Karpas-422 (cell line): Measurements from ENCODE around the gene EFCAB9. TPM values are rescaled to one million over a fixed set of nuclear protein-coding genes. Genes with fewer than 3 reads are reported as not detected.

Experiments used
- DNase-seq: peaks from one replicate; pipeline ENCODE4 v3.0.0-alpha.2; 2015
- H2AFZ ChIP-seq: fragments of 200-600 bp; sonication (generic); 2 replicates; pipeline ENCODE4 v1.6.1; 2014; ENCODE audit warnings: antibody characterized with exemption, low read length, mixed read lengths
- H3K27ac ChIP-seq: fragments of 200-600 bp; sonication (generic); 2 replicates; pipeline ENCODE4 v1.5.1; 2014; ENCODE audit warnings: mild to moderate bottlenecking, low read length, moderate library complexity
- H3K27me3 ChIP-seq: fragments of 200-600 bp; sonication (generic); 2 replicates; pipeline ENCODE4 v1.6.1; 2014; ENCODE audit warnings: low read length, mixed read lengths
- H3K36me3 ChIP-seq: fragments of 200-600 bp; sonication (generic); 2 replicates; pipeline ENCODE4 v1.6.1; 2014; ENCODE audit warnings: low read length, mixed read lengths; ENCODE audit not compliant: insufficient read depth
- H3K4me1 ChIP-seq: fragments of 200-600 bp; sonication (generic); 2 replicates; pipeline ENCODE4 v1.6.1; 2014; ENCODE audit warnings: mild to moderate bottlenecking, low read length, mixed read lengths
- H3K4me2 ChIP-seq: fragments of 200-600 bp; sonication (generic); 2 replicates; pipeline ENCODE4 v1.6.1; 2014; ENCODE audit warnings: low read length, low read depth, mild to moderate bottlenecking; ENCODE audit not compliant: poor library complexity, severe bottlenecking
- H3K4me3 ChIP-seq: fragments of 200-600 bp; sonication (generic); 2 replicates; pipeline ENCODE4 v1.5.1; 2014; ENCODE audit warnings: mild to moderate bottlenecking, antibody characterized with exemption, low read length, mixed read lengths
- H3K79me2 ChIP-seq: fragments of 200-600 bp; sonication (generic); 2 replicates; pipeline ENCODE4 v1.6.1; 2014; ENCODE audit warnings: mild to moderate bottlenecking, low read length, mixed read lengths
- H3K9ac ChIP-seq: fragments of 200-600 bp; sonication (generic); 2 replicates; pipeline ENCODE4 v1.6.0; 2014; ENCODE audit warnings: low read length
- H3K9me2 ChIP-seq: fragments of 200-600 bp; sonication (generic), shearing (Covaris generic); replicated peaks from 2 replicates; pipeline ENCODE4 v1.6.0; 2014; ENCODE audit warnings: mild to moderate bottlenecking, low read length, moderate library complexity; ENCODE audit not compliant: insufficient read depth
- H3K9me3 ChIP-seq: fragments of 300-700, 200-600 bp; sonication (generic); 2 replicates; pipeline ENCODE4 v1.6.1; 2014; ENCODE audit warnings: low read length, mixed read lengths
- H4K20me1 ChIP-seq: fragments of 200-600 bp; sonication (generic); 2 replicates; pipeline ENCODE4 v1.6.1; 2014; ENCODE audit warnings: mild to moderate bottlenecking, antibody characterized with exemption, low read length, low read depth; ENCODE audit not compliant: insufficient read depth
- small RNA-seq: library from RNA; depleted of rRNA; stranded (forward); fragments of <200 nt; gene quantifications from one replicate; pipeline ENCODE3, GENCODE V24; 2014
- total RNA-seq: library from RNA; depleted of rRNA; stranded (reverse); fragments of >200 nt; shearing (Covaris generic); gene quantifications from 2 replicates; pipeline ENCODE4 v1.2.3, GENCODE V29; 2014; ENCODE audit warnings: low replicate concordance; rRNA removed

The EFCAB9 gene
- total RNA-seq, 1 experiment from 2014 or later: not detected

DNA sequence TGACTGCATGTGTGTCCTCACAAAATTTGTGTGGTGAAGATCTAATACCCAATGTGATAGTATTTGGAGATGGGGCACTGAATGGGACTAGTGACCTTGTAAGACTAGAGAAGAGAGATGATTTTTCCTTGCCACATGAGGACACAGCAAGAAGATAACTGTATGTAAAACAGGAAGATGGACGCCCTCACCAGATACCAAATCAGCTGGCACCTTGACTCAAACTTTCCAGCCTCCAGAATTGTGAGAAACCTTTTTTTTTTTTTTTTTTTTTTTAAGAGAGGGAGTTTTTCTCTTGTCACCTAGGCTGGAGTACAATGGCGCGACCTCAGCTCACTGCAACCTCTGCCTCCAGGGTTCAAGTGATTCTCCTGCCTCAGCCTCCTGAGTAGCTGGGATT lies 49.3 kb downstream of the EFCAB9 start:
- peaks cover 8% of the 10 kb centered on the region for H3K4me1 ChIP-seq
- no peaks in the 10 kb centered on the region for H3K9me3 ChIP-seq
- no peak overlapping the region for H3K27ac ChIP-seq
- H4K20me1 ChIP-seq: no peaks in the 10 kb centered on the region
- H3K79me2 ChIP-seq: peaks cover 86% of the 10 kb centered on the region
- no peaks in the 10 kb centered on the region for H3K9me2 ChIP-seq
- no peaks in the 10 kb centered on the region for H3K36me3 ChIP-seq
- no peak overlapping the region for H3K4me3 ChIP-seq
- no peak for DNase-seq
- H2AFZ ChIP-seq: no peak overlapping the region
- no peak overlapping the region for H3K4me2 ChIP-seq
- H3K27me3 ChIP-seq: no peaks in the 10 kb centered on the region
- no peak overlapping the region for H3K9ac ChIP-seq

DNA sequence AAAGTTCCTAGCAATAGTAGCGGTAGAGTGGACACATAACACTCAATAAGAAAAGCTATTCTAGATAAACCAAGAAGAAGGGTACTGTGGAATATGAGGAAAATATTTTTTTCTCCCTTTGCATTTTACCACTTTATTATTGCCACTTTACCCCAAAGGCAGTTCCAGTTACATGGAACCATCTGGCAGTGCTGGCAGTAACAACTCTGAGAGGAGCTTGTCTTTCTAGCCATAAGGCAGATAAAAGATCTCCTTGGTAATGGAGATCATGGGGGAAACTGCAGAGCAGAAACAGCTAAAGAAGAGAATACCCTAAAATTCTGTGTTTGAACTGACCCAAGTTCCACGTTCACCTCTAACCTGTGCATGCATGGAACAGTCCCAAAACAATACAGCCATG lies 51.1 kb downstream of the EFCAB9 start:
- no peaks in the 10 kb centered on the region for H3K9me3 ChIP-seq
- no peaks in the 10 kb centered on the region for H4K20me1 ChIP-seq
- H3K36me3 ChIP-seq: no peaks in the 10 kb centered on the region
- no peak overlapping the region for H3K4me3 ChIP-seq
- peaks cover 86% of the 10 kb centered on the region for H3K79me2 ChIP-seq
- no peak overlapping the region for H3K9ac ChIP-seq
- H3K9me2 ChIP-seq: no peaks in the 10 kb centered on the region
- no peak overlapping the region for H3K4me2 ChIP-seq
- H3K4me1 ChIP-seq: peaks cover 4% of the 10 kb centered on the region; the same call in 1 of the 2 replicates
- no peak overlapping the region for H3K27ac ChIP-seq
- H3K27me3 ChIP-seq: no peaks in the 10 kb centered on the region
- no peak overlapping the region for H2AFZ ChIP-seq
- no peak for DNase-seq

DNA sequence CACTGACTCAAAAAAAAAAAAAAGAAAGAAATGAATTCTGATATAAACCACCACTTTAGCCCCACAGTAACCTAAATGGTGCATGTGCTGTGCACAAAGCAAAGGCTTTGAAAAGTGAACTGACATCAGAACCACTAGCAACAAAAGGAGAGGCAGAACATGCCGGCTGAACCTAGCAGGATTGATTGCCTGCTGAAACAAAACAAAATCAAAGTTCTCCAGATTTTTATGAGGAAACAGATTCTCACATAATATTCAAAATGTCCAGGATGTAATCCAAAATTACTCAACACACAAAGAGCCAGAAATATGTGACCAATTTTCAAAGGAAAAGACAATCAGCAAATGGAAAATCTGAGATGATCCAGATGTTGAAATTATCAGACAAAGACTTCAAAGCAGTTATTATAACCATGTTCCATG lies 51.7 kb downstream of the EFCAB9 start:
- Histone ChIP-seq H3K27ac (no peak overlapping the region), H3K4me1 (peaks cover 4% of the 10 kb centered on the region; the same call in 1 of the 2 replicates), H3K9me3 (no peaks in the 10 kb centered on the region), H2AFZ (no peak overlapping the region), H3K79me2 (peaks cover 85% of the 10 kb centered on the region), H3K27me3 (no peaks in the 10 kb centered on the region), H3K9ac (no peak overlapping the region), H3K9me2 (no peaks in the 10 kb centered on the region), H4K20me1 (no peaks in the 10 kb centered on the region), H3K4me3 (no peak overlapping the region), H3K4me2 (no peak overlapping the region), H3K36me3 (no peaks in the 10 kb centered on the region)
- no peak for DNase-seq

DNA sequence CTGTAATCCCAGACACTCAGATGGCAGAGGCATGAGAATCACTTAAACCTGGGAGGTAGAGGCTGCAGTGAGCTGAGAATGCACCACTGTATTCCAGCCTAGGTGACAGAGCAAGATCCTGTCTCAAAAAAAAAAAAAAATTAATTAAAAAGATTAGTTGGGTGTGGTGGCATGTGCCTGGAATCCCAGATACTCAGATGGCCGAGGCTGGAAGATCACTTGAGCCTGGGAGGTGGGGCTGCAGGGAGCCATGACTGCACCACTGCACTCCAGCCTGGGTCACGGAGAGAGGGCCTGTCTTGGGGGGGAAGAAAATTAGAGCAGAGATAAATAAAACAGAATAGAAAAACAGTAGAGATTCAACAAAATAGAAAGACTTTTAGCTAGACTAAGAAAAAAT lies 54.7 kb downstream of the EFCAB9 start:
- Histone ChIP-seq H3K27ac (no peak overlapping the region), H3K36me3 (no peaks in the 10 kb centered on the region), H2AFZ (no peak overlapping the region), H3K4me3 (no peak overlapping the region), H3K27me3 (no peaks in the 10 kb centered on the region), H3K4me2 (no peak overlapping the region), H3K79me2 (peaks cover 82% of the 10 kb centered on the region), H3K4me1 (peaks cover 4% of the 10 kb centered on the region; the same call in 1 of the 2 replicates), H3K9me2 (no peaks in the 10 kb centered on the region), H3K9me3 (no peaks in the 10 kb centered on the region; the same call in 1 of the 2 replicates), H4K20me1 (no peaks in the 10 kb centered on the region), H3K9ac (no peak overlapping the region)
- no peak for DNase-seq

DNA sequence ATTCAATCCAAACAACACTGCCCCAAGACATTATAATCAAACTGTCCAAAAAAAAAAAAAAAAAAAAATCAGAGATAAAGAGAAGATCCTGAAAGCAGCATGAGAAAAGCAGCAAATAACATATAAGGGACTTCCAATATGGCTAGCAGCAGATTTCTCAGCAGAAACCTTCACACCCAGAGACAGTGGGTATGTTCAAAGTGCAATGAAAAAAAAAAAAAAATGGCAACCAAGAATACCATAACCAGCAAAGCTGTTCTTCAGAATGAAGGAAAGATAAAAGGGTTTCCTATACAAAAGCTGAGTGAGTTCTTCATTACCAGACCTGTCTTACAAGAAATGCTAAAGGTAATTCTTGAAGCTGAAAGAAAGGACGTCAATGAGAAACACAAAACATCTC lies 57.4 kb downstream of the EFCAB9 start:
- Histone ChIP-seq H2AFZ (no peak overlapping the region), H3K36me3 (no peaks in the 10 kb centered on the region), H4K20me1 (no peaks in the 10 kb centered on the region), H3K4me2 (no peak overlapping the region), H3K9me2 (no peaks in the 10 kb centered on the region), H3K27me3 (no peaks in the 10 kb centered on the region), H3K4me3 (no peak overlapping the region), H3K27ac (no peak overlapping the region), H3K9me3 (no peaks in the 10 kb centered on the region; the same call in 1 of the 2 replicates), H3K79me2 (peaks cover 70% of the 10 kb centered on the region), H3K9ac (no peak overlapping the region), H3K4me1 (peaks cover 4% of the 10 kb centered on the region; the same call in 1 of the 2 replicates)
- no peak for DNase-seq

DNA sequence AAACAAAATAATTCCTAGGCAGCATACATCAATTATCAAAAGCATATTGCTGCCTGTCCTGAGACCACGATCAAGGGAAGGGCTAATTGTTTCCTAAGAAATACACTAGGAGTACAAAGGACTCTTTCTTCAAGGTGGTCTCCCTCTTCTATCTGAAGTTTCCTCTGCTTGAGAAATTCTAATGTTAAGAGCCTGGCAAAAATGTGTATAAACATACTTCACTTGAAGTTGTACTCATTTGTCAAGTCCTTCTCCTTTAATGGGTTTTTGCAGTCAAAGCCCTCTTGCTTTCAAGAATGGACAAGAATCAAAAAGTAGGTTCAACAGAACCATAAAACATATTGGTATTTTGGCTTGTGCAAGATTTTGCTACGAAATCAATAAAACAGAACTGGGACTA lies 58.5 kb downstream of the EFCAB9 start:
- Histone ChIP-seq H3K79me2 (peaks cover 67% of the 10 kb centered on the region), H3K27ac (no peak overlapping the region), H4K20me1 (no peaks in the 10 kb centered on the region), H3K4me3 (no peak overlapping the region), H3K4me2 (no peak overlapping the region), H3K27me3 (no peaks in the 10 kb centered on the region), H3K4me1 (peaks cover 4% of the 10 kb centered on the region; the same call in 1 of the 2 replicates), H2AFZ (no peak overlapping the region), H3K9ac (no peak overlapping the region), H3K9me3 (no peaks in the 10 kb centered on the region; the same call in 1 of the 2 replicates), H3K36me3 (no peaks in the 10 kb centered on the region), H3K9me2 (no peaks in the 10 kb centered on the region)
- DNase-seq: no peak

Small RNA genes lying within 50 kb of the gene (small RNA-seq; reads per million reads assigned to genes)
- not detected for gene RF00191

Other genes with a start within 250 kb of the EFCAB9 start
- 52.3 and 72.9 TPM in 2 replicates for gene FBXW11, start 187.5 kb upstream of the EFCAB9 start, total RNA-seq
- 24.9 and 48.2 TPM in 2 replicates for gene STK10, start 5.9 kb upstream of the EFCAB9 start, total RNA-seq
- gene UBTD2, start 89.6 kb downstream of the EFCAB9 start, total RNA-seq: 11.0 and 15.1 TPM in 2 replicates